Measurements from ENCODE around the gene IQGAP2.

DNA sequence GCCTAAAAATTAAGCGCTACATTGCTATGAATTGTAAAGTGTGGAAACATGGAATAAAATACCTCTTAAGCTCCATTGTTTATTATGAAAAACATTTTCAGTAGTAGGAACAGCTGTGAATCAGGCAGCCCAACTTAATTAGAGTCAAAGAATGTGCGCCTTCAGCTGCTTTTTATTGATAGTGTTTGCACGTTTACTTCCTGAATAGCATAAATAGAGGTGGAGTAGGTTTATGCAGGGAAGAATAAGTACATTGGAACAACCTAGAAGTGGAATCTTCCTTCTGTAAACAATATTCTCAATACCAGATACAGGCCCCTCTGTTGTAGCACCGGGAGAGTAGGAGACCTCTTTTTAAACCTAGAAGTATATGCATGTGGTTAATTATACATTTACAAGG is 79.9 kb downstream of the IQGAP2 start:
- TF ChIP-seq, protein P1, sequence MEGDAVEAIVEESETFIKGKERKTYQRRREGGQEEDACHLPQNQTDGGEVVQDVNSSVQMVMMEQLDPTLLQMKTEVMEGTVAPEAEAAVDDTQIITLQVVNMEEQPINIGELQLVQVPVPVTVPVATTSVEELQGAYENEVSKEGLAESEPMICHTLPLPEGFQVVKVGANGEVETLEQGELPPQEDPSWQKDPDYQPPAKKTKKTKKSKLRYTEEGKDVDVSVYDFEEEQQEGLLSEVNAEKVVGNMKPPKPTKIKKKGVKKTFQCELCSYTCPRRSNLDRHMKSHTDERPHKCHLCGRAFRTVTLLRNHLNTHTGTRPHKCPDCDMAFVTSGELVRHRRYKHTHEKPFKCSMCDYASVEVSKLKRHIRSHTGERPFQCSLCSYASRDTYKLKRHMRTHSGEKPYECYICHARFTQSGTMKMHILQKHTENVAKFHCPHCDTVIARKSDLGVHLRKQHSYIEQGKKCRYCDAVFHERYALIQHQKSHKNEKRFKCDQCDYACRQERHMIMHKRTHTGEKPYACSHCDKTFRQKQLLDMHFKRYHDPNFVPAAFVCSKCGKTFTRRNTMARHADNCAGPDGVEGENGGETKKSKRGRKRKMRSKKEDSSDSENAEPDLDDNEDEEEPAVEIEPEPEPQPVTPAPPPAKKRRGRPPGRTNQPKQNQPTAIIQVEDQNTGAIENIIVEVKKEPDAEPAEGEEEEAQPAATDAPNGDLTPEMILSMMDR (IDR thresholded peaks at IDR 0.05; ENCODE audit: insufficient read depth, low read length, poor library complexity, severe bottlenecking): no peak
- TF ChIP-seq EZH2phosphoT487 (conservative IDR thresholded peaks at IDR 0.05; ENCODE audit: low read length): no peak

All from SU-DHL-6 (cell line).